Right lobe of liver (tissue), 4 donors: ENCODE data around the gene CLCNKB.

ENCODE experiments used
- POLR2A ChIP-seq: fragments of 450-650 bp; IDR thresholded peaks from one replicate; pipeline ENCODE4 v1.6.1; 2017; ENCODE audit warnings: antibody characterized with exemption, mild to moderate bottlenecking
- TF ChIP-seq, protein P1 (sequence below), 4 donors: fragments of 200-600 bp in 3 of 4; fragments of 450-650 bp in 1 of 4; IDR thresholded peaks; one replicate each; pipeline versions ENCODE4 v1.5.1 to v1.8.0; 2016 to 2022; ENCODE audit warnings: antibody characterized with exemption in 4 of 4, mild to moderate bottlenecking in 2 of 4
- donor health status: DM: no; HTN: no; CAD: no.
- donor health status: DM: no; HTN: no; CAD: no.
- donor health status: DM: no; HTN: yes; CAD: no.

DNA sequence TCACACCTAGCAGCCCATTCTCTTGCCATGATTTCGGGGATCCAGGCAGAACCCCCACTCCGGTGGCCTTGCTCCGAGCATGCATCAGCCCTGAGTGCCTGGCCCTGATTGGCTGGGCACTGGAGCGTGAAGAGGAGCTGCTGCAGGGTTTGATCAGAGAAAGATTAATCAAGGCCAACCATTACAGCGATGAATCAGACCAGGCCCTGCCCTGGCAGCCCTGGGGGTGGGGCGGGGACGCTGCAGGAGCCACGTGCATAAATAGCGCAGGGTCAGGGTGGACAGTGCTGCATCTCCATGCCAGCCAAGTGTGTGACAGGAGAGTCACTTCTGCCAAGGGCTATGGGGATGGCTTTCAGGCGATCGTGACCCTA, 33.3 kb downstream of the CLCNKB start:
- TF ChIP-seq, protein P1, sequence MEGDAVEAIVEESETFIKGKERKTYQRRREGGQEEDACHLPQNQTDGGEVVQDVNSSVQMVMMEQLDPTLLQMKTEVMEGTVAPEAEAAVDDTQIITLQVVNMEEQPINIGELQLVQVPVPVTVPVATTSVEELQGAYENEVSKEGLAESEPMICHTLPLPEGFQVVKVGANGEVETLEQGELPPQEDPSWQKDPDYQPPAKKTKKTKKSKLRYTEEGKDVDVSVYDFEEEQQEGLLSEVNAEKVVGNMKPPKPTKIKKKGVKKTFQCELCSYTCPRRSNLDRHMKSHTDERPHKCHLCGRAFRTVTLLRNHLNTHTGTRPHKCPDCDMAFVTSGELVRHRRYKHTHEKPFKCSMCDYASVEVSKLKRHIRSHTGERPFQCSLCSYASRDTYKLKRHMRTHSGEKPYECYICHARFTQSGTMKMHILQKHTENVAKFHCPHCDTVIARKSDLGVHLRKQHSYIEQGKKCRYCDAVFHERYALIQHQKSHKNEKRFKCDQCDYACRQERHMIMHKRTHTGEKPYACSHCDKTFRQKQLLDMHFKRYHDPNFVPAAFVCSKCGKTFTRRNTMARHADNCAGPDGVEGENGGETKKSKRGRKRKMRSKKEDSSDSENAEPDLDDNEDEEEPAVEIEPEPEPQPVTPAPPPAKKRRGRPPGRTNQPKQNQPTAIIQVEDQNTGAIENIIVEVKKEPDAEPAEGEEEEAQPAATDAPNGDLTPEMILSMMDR (IDR thresholded peaks at IDR 0.05) = no peak
- TF ChIP-seq POLR2A = no peak
